Caco-2 (cell line): ENCODE data around the gene EPHX1. TPM values are rescaled to one million over a fixed set of nuclear protein-coding genes. Genes with fewer than 3 reads are reported as not detected.

Experiments
- BruUV-seq: library from RNA; stranded (reverse); fragments of 400-500 nt; replicated peaks from 2 replicates; lab custom pipeline; 2021; lab: Mats Ljungman, UMichigan
- CTCF ChIA-PET: fragments of 300-600 bp; sonication (Branson Sonifier 250); formaldehyde crosslinking; loops from one replicate; lab custom pipeline; 2022; ENCODE audit warnings: antibody characterized with exemption; lab: Charles Lee
- POLR2A ChIA-PET: fragments of 300-600 bp; sonication (Branson Sonifier 250); formaldehyde crosslinking; loops from one replicate; lab custom pipeline; 2022; ENCODE audit warnings: antibody characterized with exemption; lab: Charles Lee
- DNase-seq, 2 experiments: peaks; one replicate each; pipeline versions ENCODE4 v3.0.0 to v3.0.0-alpha.2; 2020 to 2022
- H3K27me3 ChIP-seq: replicated peaks from 2 replicates; pipeline ENCODE4 v1.6.0; 2011; ENCODE audit warnings: low read length; ENCODE audit not compliant: control insufficient read depth, insufficient read depth
- H3K36me3 ChIP-seq: 2 replicates; pipeline ENCODE4 v1.5.1; 2011; ENCODE audit warnings: low read length; ENCODE audit not compliant: control insufficient read depth, insufficient read depth
- H3K4me1 ChIP-seq: fragments of 250-450 bp; sonication (Bioruptor Pico); 2 replicates; pipeline ENCODE4 v1.5.1; 2020; ENCODE audit warnings: mild to moderate bottlenecking
- H3K4me3 ChIP-seq: 2 replicates; pipeline ENCODE4 v1.5.1; 2011; ENCODE audit warnings: low read depth, mild to moderate bottlenecking, control low read depth, low read length
- H3K9me3 ChIP-seq: fragments of 250-450 bp; sonication (Bioruptor Pico); 2 replicates; pipeline ENCODE4 v1.5.1; 2020; ENCODE audit warnings: mild to moderate bottlenecking, moderate library complexity
- H3K27ac Mint-ChIP-seq: one replicate; pipeline ENCODE4 v1.8.0; 2022; ENCODE audit warnings: mixed read lengths; ENCODE audit not compliant: unreplicated experiment
- H3K27me3 Mint-ChIP-seq: one replicate; pipeline ENCODE4 v1.8.0; 2022; ENCODE audit warnings: mixed read lengths; ENCODE audit not compliant: insufficient read depth, unreplicated experiment
- H3K36me3 Mint-ChIP-seq: one replicate; pipeline ENCODE4 v1.8.0; 2022; ENCODE audit warnings: mild to moderate bottlenecking, mixed read lengths; ENCODE audit not compliant: insufficient read depth, unreplicated experiment
- H3K4me1 Mint-ChIP-seq: one replicate; pipeline ENCODE4 v1.8.0; 2022; ENCODE audit warnings: low read depth, mixed read lengths; ENCODE audit not compliant: unreplicated experiment
- H3K4me3 Mint-ChIP-seq: one replicate; pipeline ENCODE4 v1.8.0; 2022; ENCODE audit warnings: mild to moderate bottlenecking, moderate library complexity, mixed read lengths; ENCODE audit not compliant: unreplicated experiment
- H3K9me3 Mint-ChIP-seq: one replicate; pipeline ENCODE4 v1.8.0; 2022; ENCODE audit warnings: mixed read lengths; ENCODE audit not compliant: unreplicated experiment
- intact Hi-C: fragments of 100-400 bp; cut with micrococcal nuclease; formaldehyde crosslinking; loops from one replicate; pipeline ENCODE4 v1.10.0; 2022; ENCODE audit not compliant: unreplicated experiment
- total RNA-seq: library from RNA; stranded (reverse); gene quantifications from 2 replicates; pipeline ENCODE4 v1.2.3, GENCODE V29; 2022
- TF ChIP-seq, protein P1 (sequence below), 2 experiments: fragments of 200-600 bp in 1 of 2; IDR thresholded peaks; 1 replicate in 1 of 2; 2 replicates in 1 of 2; pipeline versions ENCODE4 v1.5.1 to v1.8.0; 2011 to 2022; ENCODE audit warnings: antibody characterized with exemption in 1 of 2, control low read depth in 1 of 2, inconsistent platforms in 1 of 2, low read depth in 1 of 2, low read length in 1 of 2, mild to moderate bottlenecking in 1 of 2, moderate library complexity in 1 of 2; ENCODE audit not compliant: insufficient read depth in 1 of 2, severe bottlenecking in 1 of 2, unreplicated experiment in 1 of 2

EPHX1 gene
- total RNA-seq, 1 experiment from 2014 or later: 88.5 TPM

GRCh38 chr1:225774281-225775147, 35.4 kb upstream of the EPHX1 start:
- H3K9me3 ChIP-seq: no peaks in the 10 kb centered on the region
- Mint-ChIP-seq H3K4me3 (no peak overlapping the region), H3K9me3 (no peaks in the 10 kb centered on the region), H3K27ac (no peak overlapping the region), H3K4me1 (peaks cover 20% of the 10 kb centered on the region), H3K27me3 (no peaks in the 10 kb centered on the region), H3K36me3 (no peaks in the 10 kb centered on the region)
- TF ChIP-seq, protein P1, sequence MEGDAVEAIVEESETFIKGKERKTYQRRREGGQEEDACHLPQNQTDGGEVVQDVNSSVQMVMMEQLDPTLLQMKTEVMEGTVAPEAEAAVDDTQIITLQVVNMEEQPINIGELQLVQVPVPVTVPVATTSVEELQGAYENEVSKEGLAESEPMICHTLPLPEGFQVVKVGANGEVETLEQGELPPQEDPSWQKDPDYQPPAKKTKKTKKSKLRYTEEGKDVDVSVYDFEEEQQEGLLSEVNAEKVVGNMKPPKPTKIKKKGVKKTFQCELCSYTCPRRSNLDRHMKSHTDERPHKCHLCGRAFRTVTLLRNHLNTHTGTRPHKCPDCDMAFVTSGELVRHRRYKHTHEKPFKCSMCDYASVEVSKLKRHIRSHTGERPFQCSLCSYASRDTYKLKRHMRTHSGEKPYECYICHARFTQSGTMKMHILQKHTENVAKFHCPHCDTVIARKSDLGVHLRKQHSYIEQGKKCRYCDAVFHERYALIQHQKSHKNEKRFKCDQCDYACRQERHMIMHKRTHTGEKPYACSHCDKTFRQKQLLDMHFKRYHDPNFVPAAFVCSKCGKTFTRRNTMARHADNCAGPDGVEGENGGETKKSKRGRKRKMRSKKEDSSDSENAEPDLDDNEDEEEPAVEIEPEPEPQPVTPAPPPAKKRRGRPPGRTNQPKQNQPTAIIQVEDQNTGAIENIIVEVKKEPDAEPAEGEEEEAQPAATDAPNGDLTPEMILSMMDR (IDR thresholded peaks at IDR 0.05; ENCODE audit: insufficient read depth in 1 of 2, low read depth in 1 of 2, low read length in 1 of 2, severe bottlenecking in 1 of 2, unreplicated experiment in 1 of 2): no peak
- H3K4me1 ChIP-seq: peaks cover 31% of the 10 kb centered on the region
- H3K4me3 ChIP-seq: no peak overlapping the region
- H3K36me3 ChIP-seq: no peaks in the 10 kb centered on the region; the same call in 1 of the 2 replicates
- intact Hi-C loops: loop anchor here (5.0 kb wide), 2 partner anchors 37 to 107 kb away; no protein-coding TSS in a partner anchor
- no peak for DNase-seq
- no TSS peak for BruUV-seq
- POLR2A ChIA-PET: interaction anchor here (0.6 kb wide), 1 partner anchor 150 kb away, joined by 6 read pairs; the partner anchor contains the start of gene PYCR2
- CTCF ChIA-PET: no interaction called here
- no peaks in the 10 kb centered on the region for H3K27me3 ChIP-seq

DNA sequence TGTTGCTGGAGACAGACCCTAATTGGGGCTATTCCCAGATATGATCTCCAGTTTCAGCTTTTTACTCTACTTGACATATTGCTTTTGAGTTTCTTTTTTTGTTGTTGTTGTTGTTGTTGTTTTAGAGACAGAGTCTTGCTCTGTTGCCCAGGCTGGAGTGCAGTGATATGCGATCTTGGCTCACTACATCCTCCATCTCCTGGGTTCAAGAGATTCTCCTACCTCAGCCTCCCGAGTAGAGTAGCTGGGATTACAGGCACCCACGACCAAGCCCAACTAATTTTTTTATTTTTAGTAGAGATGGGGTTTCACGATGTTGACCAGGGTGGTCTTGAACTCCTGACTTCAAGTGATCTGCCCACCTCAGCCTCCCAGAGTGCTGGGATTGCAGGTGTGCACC, 33.6 kb upstream of the EPHX1 start:
- Mint-ChIP-seq H3K36me3 (peaks cover 8% of the 10 kb centered on the region), H3K4me1 (peaks cover 25% of the 10 kb centered on the region), H3K4me3 (no peak overlapping the region), H3K9me3 (no peaks in the 10 kb centered on the region), H3K27ac (no peak overlapping the region), H3K27me3 (no peaks in the 10 kb centered on the region)
- Histone ChIP-seq H3K36me3 (no peaks in the 10 kb centered on the region; the same call in 1 of the 2 replicates), H3K4me1 (peaks cover 16% of the 10 kb centered on the region), H3K4me3 (no peak overlapping the region), H3K27me3 (no peaks in the 10 kb centered on the region), H3K9me3 (no peaks in the 10 kb centered on the region)
- BruUV-seq: no TSS peak
- DNase-seq: no peak
- ChIA-PET CTCF (no interaction called here), POLR2A (no interaction called here)
- TF ChIP-seq, protein P1 (IDR thresholded peaks at IDR 0.05; ENCODE audit: insufficient read depth in 1 of 2, low read depth in 1 of 2, low read length in 1 of 2, severe bottlenecking in 1 of 2, unreplicated experiment in 1 of 2): no peak
- intact Hi-C loops: no loop called here

- BruUV-seq: no TSS peak
- Histone ChIP-seq H3K4me3 (peak overlapping the region; percentile 94), H3K4me1 (peaks cover 8% of the 10 kb centered on the region), H3K9me3 (no peaks in the 10 kb centered on the region), H3K36me3 (no peaks in the 10 kb centered on the region; the same call in 1 of the 2 replicates), H3K27me3 (no peaks in the 10 kb centered on the region)
- TF ChIP-seq, protein P1 (IDR thresholded peaks at IDR 0.05; ENCODE audit: insufficient read depth in 1 of 2, low read depth in 1 of 2, low read length in 1 of 2, severe bottlenecking in 1 of 2, unreplicated experiment in 1 of 2): no peak
- H3K4me1 Mint-ChIP-seq: peaks cover 20% of the 10 kb centered on the region
- H3K4me3 Mint-ChIP-seq: no peak overlapping the region
- ChIA-PET POLR2A (interaction anchor here (0.6 to 1.9 kb wide), 24 partner anchors 8 to 669 kb away, joined by 3 to 23 read pairs (median 5); partner anchors contain the start of genes ENAH, EPHX1, H3-3A and PYCR2), CTCF (interaction anchor here (0.6 to 2.2 kb wide), 26 partner anchors 8 to 348 kb away, joined by 3 to 23 read pairs (median 6); partner anchors contain the start of genes EPHX1, PYCR2 and TMEM63A)
- intact Hi-C loops: loop anchor here (1.0 kb wide), 3 partner anchors 36 to 199 kb away; no protein-coding TSS in a partner anchor
- no peak overlapping the region for H3K27ac Mint-ChIP-seq
- no peak for DNase-seq
- peaks cover 11% of the 10 kb centered on the region for H3K36me3 Mint-ChIP-seq
- H3K9me3 Mint-ChIP-seq: no peaks in the 10 kb centered on the region
- no peaks in the 10 kb centered on the region for H3K27me3 Mint-ChIP-seq
These were observed 32.8 kb upstream of the EPHX1 start for GRCh38 chr1:225777058-225777582.
